Astrocyte (in vitro differentiated cells and primary cell): ENCODE data around the gene PGS1.

Source experiments
- CTCF ChIP-seq: IDR thresholded peaks from 2 replicates; pipeline ENCODE4 v1.5.1; 2011; ENCODE audit warnings: low read depth, mild to moderate bottlenecking, inconsistent platforms, low read length, moderate library complexity; ENCODE audit not compliant: insufficient read depth
- EZH2 ChIP-seq: IDR thresholded peaks from 2 replicates; pipeline ENCODE4 v1.6.1; 2012; ENCODE audit warnings: mild to moderate bottlenecking, low read length, inconsistent platforms; ENCODE audit not compliant: insufficient read depth

GRCh38 chr17:78366109-78366848 is 12.2 kb upstream of the PGS1 start:
- no peak for TF ChIP-seq CTCF
- no peak for TF ChIP-seq EZH2
